Activated CD4-positive, alpha-beta T cell treated with anti-CD3 and anti-CD28 coated beads, Interleukin-2, amount 10 ng/mL, durations not matched to agents 24 days and 14 days (primary cell): Measurements from ENCODE around the gene ALG2. TPM values are rescaled to one million over a fixed set of nuclear protein-coding genes. Genes with fewer than 3 reads are reported as not detected.
"Not testable (repeated sequence)": the region's sequence is repeated elsewhere in the genome, so short reads cannot be mapped to it uniquely, and the experiment has no call there.

Experiments used
- DNase-seq: peaks from one replicate; pipeline ENCODE4 v3.0.0; 2022
- H3K27ac Mint-ChIP-seq: one replicate; pipeline ENCODE4 v1.8.0; 2022; ENCODE audit warnings: mild to moderate bottlenecking, mixed read lengths
- H3K27me3 Mint-ChIP-seq: one replicate; pipeline ENCODE4 v1.8.0; 2022; ENCODE audit warnings: mixed read lengths
- H3K36me3 Mint-ChIP-seq: one replicate; pipeline ENCODE4 v1.8.0; 2022; ENCODE audit warnings: low read depth, mild to moderate bottlenecking, mixed read lengths
- H3K4me1 Mint-ChIP-seq: one replicate; pipeline ENCODE4 v1.8.0; 2021; ENCODE audit warnings: mixed read lengths
- H3K4me3 Mint-ChIP-seq: one replicate; pipeline ENCODE4 v1.8.0; 2022; ENCODE audit warnings: mild to moderate bottlenecking, moderate library complexity, mixed read lengths
- H3K9me3 Mint-ChIP-seq: one replicate; pipeline ENCODE4 v1.8.0; 2021; ENCODE audit warnings: mixed read lengths
- intact Hi-C: fragments of 100-400 bp; cut with micrococcal nuclease; formaldehyde crosslinking; loops from one replicate; pipeline ENCODE4 v1.15.1; 2023
- total RNA-seq: library from RNA; stranded (reverse); gene quantifications from 2 replicates; pipeline ENCODE4 v1.2.3, GENCODE V29; 2022

The ALG2 gene
- total RNA-seq, 1 donor from 2014 or later: 29.2 TPM

GRCh38 chr9:99197124-99197630, 24.6 kb downstream of the ALG2 start:
- no peak overlapping the region for H3K27ac Mint-ChIP-seq
- peaks cover 21% of the 10 kb centered on the region for H3K4me1 Mint-ChIP-seq
- no peak for DNase-seq

GRCh38 chr9:99196484-99196883, 25.3 kb downstream of the ALG2 start:
- intact Hi-C loops, H3K36me3 Mint-ChIP-seq, H3K4me3 Mint-ChIP-seq, H3K27ac Mint-ChIP-seq, H3K9me3 Mint-ChIP-seq: not testable (repeated sequence)
- peaks cover 22% of the 10 kb centered on the region for H3K4me1 Mint-ChIP-seq
- DNase-seq: peak; percentile 54
- H3K27me3 Mint-ChIP-seq: peaks cover 27% of the 10 kb centered on the region

More at GRCh38 chr9:99197124-99197630, 24.6 kb downstream of the ALG2 start:
- Mint-ChIP-seq H3K9me3 (no peaks in the 10 kb centered on the region), H3K4me3 (no peak overlapping the region), H3K36me3 (no peaks in the 10 kb centered on the region), H3K27me3 (peaks cover 31% of the 10 kb centered on the region)
- intact Hi-C loops: no loop called here

GRCh38 chr9:99193466-99193821, 28.3 kb downstream of the ALG2 start:
- H3K27ac Mint-ChIP-seq: no peak overlapping the region
- no peak overlapping the region for H3K4me3 Mint-ChIP-seq
- intact Hi-C loops: no loop called here

GRCh38 chr9:99192786-99193465, 28.8 kb downstream of the ALG2 start:
- Mint-ChIP-seq H3K9me3 (no peaks in the 10 kb centered on the region), H3K27me3 (peaks cover 43% of the 10 kb centered on the region), H3K36me3 (no peaks in the 10 kb centered on the region), H3K4me3 (no peak overlapping the region), H3K4me1 (peaks cover 22% of the 10 kb centered on the region), H3K27ac (no peak overlapping the region)
- peak; percentile 56 for DNase-seq
- intact Hi-C loops: no loop called here

More at GRCh38 chr9:99193466-99193821, 28.3 kb downstream of the ALG2 start:
- no peaks in the 10 kb centered on the region for H3K36me3 Mint-ChIP-seq
- H3K9me3 Mint-ChIP-seq: no peaks in the 10 kb centered on the region
- peaks cover 22% of the 10 kb centered on the region for H3K4me1 Mint-ChIP-seq
- peak; percentile 59 for DNase-seq
- peaks cover 39% of the 10 kb centered on the region for H3K27me3 Mint-ChIP-seq

- no peak for DNase-seq
- Mint-ChIP-seq H3K4me1 (peaks cover 18% of the 10 kb centered on the region), H3K27ac (no peak overlapping the region), H3K27me3 (peaks cover 45% of the 10 kb centered on the region), H3K4me3 (no peak overlapping the region), H3K9me3 (no peaks in the 10 kb centered on the region), H3K36me3 (no peaks in the 10 kb centered on the region)
- intact Hi-C loops: no loop called here
Observed at GRCh38 chr9:99190597-99191283, 31.0 kb downstream of the ALG2 start.

GRCh38 chr9:99189887-99190596, 31.7 kb downstream of the ALG2 start:
- Mint-ChIP-seq H3K4me3 (no peak overlapping the region), H3K4me1 (peaks cover 17% of the 10 kb centered on the region), H3K27me3 (peaks cover 44% of the 10 kb centered on the region), H3K27ac (no peak overlapping the region), H3K9me3 (no peaks in the 10 kb centered on the region), H3K36me3 (no peaks in the 10 kb centered on the region)
- DNase-seq: no peak
- intact Hi-C loops: loop anchor here (10.0 kb wide), 3 partner anchors 245 to 1405 kb away; no protein-coding TSS in a partner anchor

- Mint-ChIP-seq H3K27ac (no peak overlapping the region), H3K27me3 (peaks cover 40% of the 10 kb centered on the region), H3K36me3 (no peaks in the 10 kb centered on the region), H3K4me3 (no peak overlapping the region), H3K4me1 (peaks cover 23% of the 10 kb centered on the region), H3K9me3 (no peaks in the 10 kb centered on the region)
- no peak for DNase-seq
- intact Hi-C loops: loop anchor here (10.0 kb wide), 3 partner anchors 246 to 1406 kb away; no protein-coding TSS in a partner anchor
Observed at GRCh38 chr9:99189186-99189585, 32.6 kb downstream of the ALG2 start.

- Mint-ChIP-seq H3K27ac (no peak overlapping the region), H3K4me3 (no peak overlapping the region), H3K27me3 (peaks cover 29% of the 10 kb centered on the region), H3K9me3 (no peaks in the 10 kb centered on the region), H3K36me3 (no peaks in the 10 kb centered on the region), H3K4me1 (peaks cover 21% of the 10 kb centered on the region)
- intact Hi-C loops: loop anchor here (10.0 kb wide), 3 partner anchors 247 to 1407 kb away; no protein-coding TSS in a partner anchor
- no peak for DNase-seq
Observed at GRCh38 chr9:99187311-99187710, 34.4 kb downstream of the ALG2 start.

- peaks cover 32% of the 10 kb centered on the region for H3K4me1 Mint-ChIP-seq
Observed at GRCh38 chr9:99185934-99186333, 35.8 kb downstream of the ALG2 start.

GRCh38 chr9:99185348-99185632, 36.5 kb downstream of the ALG2 start:
- intact Hi-C loops: loop anchor here (2.0 to 10.0 kb wide), 4 partner anchors 250 to 1410 kb away; no protein-coding TSS in a partner anchor
- Mint-ChIP-seq H3K27ac (no peak overlapping the region), H3K4me3 (no peak overlapping the region), H3K4me1 (peaks cover 38% of the 10 kb centered on the region), H3K36me3 (no peaks in the 10 kb centered on the region), H3K27me3 (peaks cover 15% of the 10 kb centered on the region), H3K9me3 (no peaks in the 10 kb centered on the region)
- no peak for DNase-seq

More at GRCh38 chr9:99185934-99186333, 35.8 kb downstream of the ALG2 start:
- intact Hi-C loops: loop anchor here (2.0 to 10.0 kb wide), 4 partner anchors 249 to 1409 kb away; no protein-coding TSS in a partner anchor
- no peak overlapping the region for H3K27ac Mint-ChIP-seq
- H3K27me3 Mint-ChIP-seq: peaks cover 21% of the 10 kb centered on the region
- H3K9me3 Mint-ChIP-seq: no peaks in the 10 kb centered on the region
- no peak overlapping the region for H3K4me3 Mint-ChIP-seq
- DNase-seq: no peak
- no peaks in the 10 kb centered on the region for H3K36me3 Mint-ChIP-seq

GRCh38 chr9:99184475-99185347, 37.0 kb downstream of the ALG2 start:
- no peak overlapping the region for H3K4me3 Mint-ChIP-seq
- intact Hi-C loops: loop anchor here (1.0 to 10.0 kb wide), 6 partner anchors 37 to 1410 kb away; partner anchors contain the start of gene ALG2
- H3K9me3 Mint-ChIP-seq: no peaks in the 10 kb centered on the region
- peaks cover 15% of the 10 kb centered on the region for H3K27me3 Mint-ChIP-seq
- H3K36me3 Mint-ChIP-seq: no peaks in the 10 kb centered on the region
- DNase-seq: peak; percentile 92
- H3K4me1 Mint-ChIP-seq: peaks cover 43% of the 10 kb centered on the region
- peak overlapping the region; percentile 56 for H3K27ac Mint-ChIP-seq

- H3K4me3 Mint-ChIP-seq: no peak overlapping the region
- DNase-seq: peak; percentile 56
- intact Hi-C loops: loop anchor here (1.0 to 10.0 kb wide), 6 partner anchors 37 to 1411 kb away; partner anchors contain the start of gene ALG2
- H3K36me3 Mint-ChIP-seq: no peaks in the 10 kb centered on the region
- H3K27ac Mint-ChIP-seq: peak overlapping the region; percentile 68
- H3K27me3 Mint-ChIP-seq: peaks cover 12% of the 10 kb centered on the region
- H3K9me3 Mint-ChIP-seq: no peaks in the 10 kb centered on the region
- H3K4me1 Mint-ChIP-seq: peaks cover 49% of the 10 kb centered on the region
Observed at GRCh38 chr9:99184110-99184474, 37.6 kb downstream of the ALG2 start.

- peaks cover 10% of the 10 kb centered on the region for H3K27me3 Mint-ChIP-seq
- no peak overlapping the region for H3K4me3 Mint-ChIP-seq
- no peak for DNase-seq
- no peaks in the 10 kb centered on the region for H3K36me3 Mint-ChIP-seq
- H3K4me1 Mint-ChIP-seq: peaks cover 52% of the 10 kb centered on the region
- H3K9me3 Mint-ChIP-seq: no peaks in the 10 kb centered on the region
- intact Hi-C loops: loop anchor here (1.0 to 10.0 kb wide), 6 partner anchors 38 to 1411 kb away; partner anchors contain the start of gene ALG2
- H3K27ac Mint-ChIP-seq: no peak overlapping the region
Observed at GRCh38 chr9:99183616-99184015, 38.1 kb downstream of the ALG2 start.
